Fibroblast of pulmonary artery (primary cell): ENCODE data around the gene COL6A2.
"Not testable (repeated sequence)": the region's sequence is repeated elsewhere in the genome, so short reads cannot be mapped to it uniquely, and the experiment has no call there.

ENCODE experiments used
- DNase-seq: peaks from one replicate; pipeline ENCODE4 v3.0.0-alpha.2; 2010; ENCODE audit warnings: low read depth
- H3K4me3 ChIP-seq: replicated peaks from 2 replicates; pipeline ENCODE4 v1.5.1; 2011; ENCODE audit warnings: low read depth, mild to moderate bottlenecking, control low read depth, low read length, moderate library complexity
- CTCF ChIP-seq: IDR thresholded peaks from 2 replicates; pipeline ENCODE4 v1.5.1; 2011; ENCODE audit warnings: mild to moderate bottlenecking, control low read depth, low read length, inconsistent platforms; ENCODE audit errors: missing control alignments

The COL6A2 gene

GRCh38 chr21:46069719-46070279, 28.1 kb upstream of the COL6A2 start:
- no peak for DNase-seq
- no peak overlapping the region for H3K4me3 ChIP-seq
- no peak for TF ChIP-seq CTCF

GRCh38 chr21:46071082-46071481, 26.8 kb upstream of the COL6A2 start:
- no peak overlapping the region for H3K4me3 ChIP-seq
- TF ChIP-seq CTCF: no peak
- no peak for DNase-seq

GRCh38 chr21:46076724-46077123, 21.2 kb upstream of the COL6A2 start:
- H3K4me3 ChIP-seq, DNase-seq: not testable (repeated sequence)

- no peak overlapping the region for H3K4me3 ChIP-seq
- no peak for DNase-seq
- no peak for TF ChIP-seq CTCF
Observed at GRCh38 chr21:46077674-46078101, 20.2 kb upstream of the COL6A2 start.

- H3K4me3 ChIP-seq: no peak overlapping the region
- DNase-seq: no peak
- no peak for TF ChIP-seq CTCF
Observed at GRCh38 chr21:46078322-46078977, 19.5 kb upstream of the COL6A2 start.

- no peak for TF ChIP-seq CTCF
- no peak for DNase-seq
- H3K4me3 ChIP-seq: no peak overlapping the region
Observed at GRCh38 chr21:46078978-46079351, 18.9 kb upstream of the COL6A2 start.

GRCh38 chr21:46079352-46080170, 18.4 kb upstream of the COL6A2 start:
- DNase-seq: peak; percentile 62
- no peak for TF ChIP-seq CTCF
- no peak overlapping the region for H3K4me3 ChIP-seq
